IPS DF 4.7 (cell line): ENCODE results near the gene LRRC8B.

Experiments
- DNase-seq: peaks from one replicate; pipeline ENCODE4 v3.0.0-alpha.2; 2013; ENCODE audit warnings: low spot score; ENCODE audit errors: extremely low read depth

The LRRC8B gene

DNA sequence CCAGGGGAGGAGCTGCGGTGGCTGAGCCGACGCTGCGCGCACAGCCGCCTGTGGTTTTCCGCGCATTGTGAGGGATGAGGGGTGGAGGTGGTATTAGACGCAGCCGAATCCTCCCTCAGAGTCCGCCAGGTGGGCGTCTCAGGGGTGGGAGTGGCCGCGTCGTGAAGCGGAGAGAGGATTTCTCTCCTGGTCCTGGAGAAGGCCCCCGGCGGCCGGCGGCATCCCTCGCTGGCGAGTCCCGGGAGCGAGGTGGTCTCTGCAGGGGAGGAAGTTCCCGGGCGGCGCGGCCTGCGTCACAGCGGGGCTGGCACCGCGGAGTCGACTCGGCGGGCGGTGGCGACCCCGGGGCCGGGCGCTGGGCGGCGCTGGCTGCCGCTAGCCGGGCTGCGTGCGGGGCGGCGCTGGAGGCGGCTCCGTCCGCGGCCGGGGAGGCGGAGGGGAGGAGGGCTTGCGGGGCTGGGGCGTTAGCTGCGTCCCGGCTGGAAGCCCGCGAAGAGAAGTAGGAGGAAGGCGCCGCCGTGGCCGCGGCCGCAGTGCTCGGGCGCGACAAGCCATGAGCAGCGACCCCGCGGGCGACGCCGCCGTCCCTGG lies 108.1 kb downstream of the LRRC8B start, which contains the start of gene LRRC8C:
Gene LRRC8C, plus strand, starts transcription at position 464 of the 591 bp plus-strand sequence. CDS start 53,354 bp downstream, outside the sequence.
- no peak for DNase-seq

DNA sequence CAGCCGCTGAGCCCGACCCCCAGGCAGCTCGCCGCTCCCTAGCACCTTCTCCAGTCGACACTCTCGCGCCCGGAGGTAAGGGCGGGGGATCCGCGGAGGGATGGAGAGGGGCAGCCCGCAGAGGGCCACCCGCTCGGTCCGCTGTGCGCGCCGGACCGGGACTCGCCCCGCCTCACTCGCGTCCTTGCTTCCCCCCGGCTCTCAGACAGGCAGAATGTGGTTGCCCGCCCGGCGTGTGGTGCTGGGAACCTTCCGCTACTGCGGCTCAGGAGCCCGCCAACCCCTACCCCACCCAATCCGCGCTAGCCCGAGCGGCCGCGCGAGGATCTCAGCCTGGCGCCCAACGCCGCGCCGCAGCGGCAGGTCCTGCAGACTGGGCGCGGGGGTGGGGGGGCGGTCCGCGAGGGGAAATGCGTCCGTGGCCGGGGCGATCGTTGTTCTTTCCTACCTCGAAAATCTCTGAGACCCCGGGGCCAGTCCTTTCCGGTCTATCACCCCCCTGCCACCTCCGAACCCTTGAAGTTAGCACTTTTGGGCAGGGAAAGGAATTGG lies 108.7 kb downstream of the LRRC8B start:
- no peak for DNase-seq

DNA sequence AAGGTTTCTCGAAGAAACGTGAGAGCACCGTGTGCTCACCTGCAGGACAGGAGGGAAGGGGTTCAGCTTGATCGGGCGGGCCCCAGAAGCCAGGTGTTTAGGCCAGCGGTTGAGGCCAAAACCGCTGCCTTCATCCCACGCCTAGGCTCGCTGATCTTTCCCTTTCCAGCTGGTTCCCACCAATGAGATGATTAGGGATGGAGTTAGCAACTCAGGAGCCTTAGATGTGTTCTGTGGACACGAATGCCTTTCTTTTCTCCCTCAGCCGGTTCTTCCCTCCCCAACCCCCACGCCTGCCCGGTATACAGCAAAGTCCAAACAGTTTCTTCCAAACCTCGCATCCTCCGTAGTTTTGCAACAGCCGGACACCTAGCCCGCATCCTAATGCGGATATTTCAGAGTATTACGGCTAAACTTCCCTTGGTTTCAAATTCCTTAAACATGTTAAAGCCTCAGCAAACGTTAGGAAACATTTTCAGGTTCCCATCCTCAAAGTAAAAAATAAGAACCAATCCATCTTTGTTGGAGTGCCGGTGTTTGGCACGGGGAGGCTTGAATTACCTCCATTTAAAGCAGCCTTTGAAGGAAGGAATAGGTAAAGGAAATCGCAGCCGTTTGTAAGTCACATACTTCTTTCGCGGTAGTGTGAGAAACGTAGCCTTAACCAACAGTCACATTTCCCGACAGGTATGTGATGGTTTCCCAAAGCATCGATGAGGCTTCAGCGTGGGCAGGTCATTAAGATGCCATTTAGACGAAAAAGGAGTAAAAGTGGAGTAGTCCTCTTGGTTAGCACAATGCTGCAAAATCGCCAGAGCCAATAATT lies 109.4 kb downstream of the LRRC8B start:
- DNase-seq = no peak

DNA sequence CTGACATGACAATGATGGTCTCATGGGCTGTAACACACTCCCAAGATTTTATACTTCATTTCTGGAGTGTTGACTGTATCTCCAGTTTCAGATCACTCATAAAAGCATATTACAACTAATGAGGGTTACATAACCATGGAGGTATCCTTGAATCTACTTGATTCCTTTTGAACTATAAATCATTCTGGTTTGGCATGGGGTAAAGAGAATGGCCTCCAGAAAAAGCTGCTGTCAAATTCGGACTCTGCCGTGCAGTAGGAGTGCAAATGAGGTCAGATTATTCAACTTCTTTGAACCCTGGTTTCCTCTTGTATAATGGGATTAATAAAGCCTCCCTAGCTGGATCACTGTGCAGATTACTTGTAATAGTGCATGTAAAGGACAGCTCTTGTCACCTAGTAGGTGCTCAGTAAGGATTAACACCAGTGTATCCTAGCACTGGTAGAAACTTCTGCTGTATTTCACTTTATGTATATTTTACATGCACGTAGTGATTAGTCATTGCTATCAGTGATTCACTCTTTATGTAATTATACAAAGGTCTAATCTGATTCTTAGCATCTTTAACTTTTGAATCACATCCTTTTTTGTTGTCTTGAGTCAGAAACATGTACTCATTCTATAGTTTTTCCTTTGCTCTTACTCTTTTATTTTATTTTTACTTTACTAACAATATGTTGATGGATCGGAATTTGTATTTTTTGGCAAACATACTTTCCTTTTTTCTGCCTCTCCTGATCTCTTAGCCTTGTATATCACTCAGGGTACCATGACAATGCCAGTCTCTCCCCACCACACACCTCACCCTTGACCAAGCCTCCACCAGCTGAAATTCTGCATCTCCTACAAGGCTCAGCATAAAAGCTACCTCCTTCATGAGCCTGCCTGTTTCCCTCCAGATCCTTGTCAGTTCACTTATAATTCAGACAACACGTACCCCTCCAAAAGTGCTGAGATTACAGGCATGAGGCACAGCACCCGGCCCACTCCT lies 111.5 kb downstream of the LRRC8B start:
- no peak for DNase-seq

DNA sequence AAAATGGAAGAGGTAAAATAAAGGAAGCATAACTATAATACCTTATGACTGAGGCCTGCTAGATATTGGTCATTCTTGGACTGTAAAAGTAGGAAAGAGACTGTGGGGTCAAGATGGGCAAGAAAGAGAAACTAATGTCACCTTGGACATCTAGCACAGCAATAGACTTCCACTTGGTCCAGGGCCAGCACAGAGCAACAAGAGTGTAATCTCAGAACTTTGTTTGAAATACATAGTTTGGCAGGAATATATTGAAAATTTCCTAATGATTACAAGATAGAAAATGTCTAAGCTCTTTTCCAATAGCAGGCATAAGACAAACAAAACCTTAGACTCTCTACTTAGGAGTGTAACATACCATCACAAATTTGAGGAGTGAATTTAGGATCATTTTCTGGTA lies 112.9 kb downstream of the LRRC8B start:
- no peak for DNase-seq

DNA sequence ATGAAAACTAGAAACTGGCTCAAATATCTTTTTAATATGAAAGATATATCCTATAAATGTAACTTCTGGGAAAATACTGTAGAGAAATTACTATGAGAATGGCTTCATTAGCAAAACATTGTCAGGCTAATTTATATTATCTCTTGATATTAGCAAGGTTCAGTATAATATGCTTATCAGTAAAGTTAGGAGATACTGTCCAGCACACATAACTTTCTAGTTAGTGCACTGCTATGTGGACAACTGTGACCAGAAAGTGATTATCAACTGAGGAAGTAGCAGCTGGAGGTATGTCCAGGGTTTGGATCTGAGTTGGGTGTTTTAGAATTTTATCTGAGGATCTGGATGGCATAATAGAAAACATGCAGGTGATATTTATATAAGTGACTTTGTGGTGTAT lies 115.8 kb downstream of the LRRC8B start:
- DNase-seq = no peak

DNA sequence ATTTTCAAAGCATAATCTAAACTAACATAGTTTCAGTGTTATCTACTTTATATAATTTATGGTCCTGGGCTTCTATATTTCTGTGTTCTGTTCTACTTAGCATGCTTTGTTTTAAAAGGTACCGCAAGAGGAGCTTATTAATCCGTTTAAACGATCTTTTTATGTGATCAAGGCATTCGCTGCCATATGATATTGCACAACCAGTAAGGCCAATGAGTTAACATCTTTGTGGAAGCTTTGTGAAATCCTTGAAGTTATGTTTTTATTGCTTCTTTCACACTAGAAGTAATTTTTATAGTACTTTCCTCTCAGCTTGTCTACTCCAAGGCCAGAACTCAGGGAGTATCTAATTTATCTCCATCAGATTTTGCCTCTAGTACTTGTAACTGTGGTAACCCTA lies 117.2 kb downstream of the LRRC8B start:
- DNase-seq = no peak

DNA sequence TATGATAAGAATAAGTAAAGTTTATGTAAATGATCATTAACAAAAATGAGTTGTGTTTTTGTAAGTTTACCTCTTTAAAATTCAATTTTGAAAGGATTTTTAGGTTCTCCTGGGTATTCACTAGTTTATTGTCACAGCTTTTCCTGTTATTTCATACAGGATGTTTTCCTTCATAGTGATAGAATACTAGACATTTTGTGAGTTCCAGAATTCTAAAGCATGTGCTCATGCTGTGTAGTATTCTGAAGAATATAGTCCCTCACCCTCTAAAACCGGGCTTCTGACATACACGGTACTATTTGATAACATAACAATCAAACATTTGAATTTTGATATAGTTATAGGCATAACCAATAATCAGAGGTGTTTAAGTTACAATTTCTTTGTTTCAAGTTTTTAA lies 118.9 kb downstream of the LRRC8B start:
- DNase-seq = no peak

DNA sequence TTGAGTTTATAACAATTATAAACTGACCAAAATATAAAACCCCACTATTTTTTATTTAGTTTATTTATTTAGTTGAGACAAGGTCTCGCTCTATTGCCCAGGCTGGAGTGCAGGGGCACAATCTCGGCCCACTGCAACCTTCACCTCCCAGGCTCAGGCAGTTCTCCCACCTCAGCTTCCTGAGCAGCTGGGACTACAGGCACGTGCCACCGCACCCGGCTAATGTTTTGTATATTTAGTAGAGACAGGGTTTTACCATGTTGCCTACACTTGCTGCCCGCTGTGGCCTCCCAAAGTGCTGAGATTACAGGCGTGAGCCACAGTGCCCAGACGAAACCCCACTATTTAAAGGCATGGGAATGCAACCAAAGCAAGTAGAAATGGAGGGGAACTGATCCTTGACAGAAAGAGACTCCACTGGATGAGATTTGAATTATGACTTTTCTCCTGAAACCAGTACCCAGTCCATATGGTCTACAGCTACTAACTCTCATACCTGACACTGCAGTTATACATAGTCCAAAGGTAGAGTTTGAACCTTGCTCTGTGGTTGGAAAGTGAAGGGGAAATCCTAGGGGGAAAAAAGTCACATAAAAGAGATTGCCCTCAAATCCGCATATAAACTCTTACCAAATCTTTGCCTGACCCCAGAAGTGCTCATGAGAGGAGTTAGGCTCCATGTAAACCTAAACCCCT lies 119.6 kb downstream of the LRRC8B start:
- DNase-seq = no peak

DNA sequence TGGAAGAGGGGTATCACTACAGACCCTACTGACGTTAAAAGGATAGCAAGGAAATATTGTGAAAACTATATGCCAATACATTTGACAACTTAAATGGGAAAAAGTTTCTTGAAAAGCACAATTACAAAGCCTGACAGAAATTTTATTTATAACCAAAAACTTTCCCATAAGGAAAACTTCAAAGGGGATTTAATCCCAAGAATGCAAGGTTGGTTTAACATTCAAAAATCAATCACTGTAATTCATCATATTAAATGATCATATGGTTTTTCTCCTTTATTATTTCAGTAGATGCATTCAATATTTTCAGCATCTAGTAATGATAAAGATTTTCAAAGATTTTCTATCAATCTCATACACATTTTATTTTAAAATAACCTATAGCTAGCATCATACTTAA lies 121.6 kb downstream of the LRRC8B start:
- no peak for DNase-seq
